CMK (cell line): ENCODE measurements around the gene HSD3B2.

Experiments
- DNase-seq: peaks from one replicate; pipeline ENCODE4 v3.0.0-alpha.2; 2010; ENCODE audit warnings: low read depth

The HSD3B2 gene

DNA sequence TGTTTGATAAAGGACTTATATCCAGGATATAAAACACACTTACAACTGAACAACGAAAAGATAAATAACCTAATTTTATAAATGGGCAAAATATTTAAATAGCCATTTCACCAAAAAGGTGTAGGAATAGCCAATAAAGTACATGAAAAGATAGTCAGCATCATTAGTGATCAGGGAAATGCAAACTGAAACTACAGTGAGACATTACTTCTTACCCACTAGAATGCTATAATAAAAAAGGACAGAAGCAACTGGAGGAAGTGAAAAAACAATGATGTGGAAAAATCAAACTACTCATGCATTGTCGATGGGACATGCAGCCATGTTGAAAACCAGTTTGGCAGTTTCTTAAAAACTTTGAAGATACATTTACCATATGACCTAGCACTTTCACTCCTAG, 48.6 kb downstream of the HSD3B2 start:
- DNase-seq: no peak

DNA sequence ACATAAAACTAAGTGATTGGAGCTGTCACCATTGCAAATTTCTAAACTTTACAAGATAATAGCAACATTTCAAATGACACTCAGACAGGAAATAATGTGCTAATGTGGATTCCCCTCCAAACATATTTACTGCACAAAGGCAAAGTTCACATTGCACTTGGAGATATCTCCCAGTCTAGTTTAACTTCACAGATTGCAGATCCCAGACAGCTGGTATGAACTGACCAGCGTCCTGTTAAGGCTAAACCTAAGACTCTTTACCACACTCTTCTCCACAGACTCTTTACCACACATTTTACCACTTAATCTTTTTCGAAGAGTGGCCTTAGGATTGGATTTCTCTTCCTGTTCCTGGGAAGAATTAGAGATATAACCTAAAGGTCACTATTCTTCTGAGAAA, 51.5 kb downstream of the HSD3B2 start:
- no peak for DNase-seq

DNA sequence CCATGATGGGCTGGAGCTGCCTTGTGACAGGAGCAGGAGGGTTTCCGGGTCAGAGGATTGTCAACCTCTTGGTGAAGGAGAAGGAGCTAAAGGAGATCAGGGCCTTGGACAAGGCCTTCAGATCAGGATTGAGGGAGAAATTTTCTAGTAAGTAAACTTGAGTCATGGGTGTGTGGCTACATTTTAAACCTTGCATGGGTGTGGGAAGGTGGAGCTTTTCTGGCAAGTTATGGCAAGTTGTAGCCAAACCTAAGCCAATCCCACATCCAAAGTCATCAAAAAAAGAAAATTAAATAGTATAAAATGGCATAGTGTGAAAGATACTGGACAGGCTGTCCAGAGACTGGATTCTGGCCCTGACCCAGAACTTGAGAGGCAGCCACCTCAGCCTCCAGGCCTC, 52.3 kb downstream of the HSD3B2 start:
- DNase-seq: no peak

DNA sequence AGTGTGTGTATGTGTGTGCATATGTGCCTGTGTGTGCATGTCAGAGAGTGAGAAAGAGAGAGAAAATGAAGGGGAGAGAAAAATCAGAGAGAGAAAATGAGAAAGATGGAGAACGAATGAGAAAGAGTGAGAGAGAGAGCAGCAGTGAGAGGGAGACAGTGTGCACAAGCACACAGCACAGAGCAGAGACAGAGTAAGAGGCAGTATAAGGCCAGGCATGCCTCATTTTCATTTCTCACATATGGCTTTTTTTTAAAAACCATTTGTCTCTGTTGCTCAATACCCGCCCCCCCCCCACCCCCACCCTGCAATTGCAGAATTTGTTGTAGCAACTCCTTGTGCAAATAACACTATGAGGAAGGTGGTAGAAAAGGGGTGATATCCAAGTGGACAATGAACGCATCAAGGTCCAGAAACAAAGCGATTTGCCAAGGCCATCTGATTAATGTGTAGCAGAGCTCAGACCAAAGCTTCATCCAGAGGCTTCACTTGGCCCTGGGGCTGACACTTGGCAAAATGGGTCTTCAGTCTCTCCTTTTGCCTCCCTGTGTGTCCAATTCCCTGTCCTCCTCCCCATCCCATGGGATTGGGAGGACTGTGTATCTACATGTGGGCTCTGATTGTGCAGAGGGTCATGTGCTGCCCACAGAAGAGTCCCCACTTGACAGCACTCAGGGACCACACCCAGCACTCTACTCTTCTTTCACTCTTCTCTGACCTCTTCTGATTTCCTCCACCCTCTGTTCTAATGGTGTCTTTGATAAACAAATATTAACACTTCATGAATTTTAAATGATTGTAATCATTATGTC, 53.1 kb downstream of the HSD3B2 start:
- no peak for DNase-seq

DNA sequence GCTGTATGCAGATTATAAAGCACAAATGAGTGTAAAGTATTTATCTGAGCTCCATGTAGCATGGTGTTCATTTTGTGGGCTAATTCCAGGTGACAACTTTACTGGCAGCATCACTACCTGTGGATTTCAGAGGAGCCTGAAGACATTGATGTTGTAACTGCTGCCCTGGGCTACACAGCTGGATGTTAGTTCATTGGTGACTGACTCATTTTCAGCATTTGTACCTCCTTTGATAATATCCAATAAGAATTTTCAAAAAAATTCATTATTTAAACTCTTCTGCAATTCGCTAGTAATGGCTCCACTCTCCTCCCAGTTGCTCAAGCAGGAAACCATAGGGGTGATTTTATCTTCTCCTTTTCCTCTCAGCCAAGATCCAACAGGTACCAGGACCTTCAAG, 54.8 kb downstream of the HSD3B2 start:
- no peak for DNase-seq

DNA sequence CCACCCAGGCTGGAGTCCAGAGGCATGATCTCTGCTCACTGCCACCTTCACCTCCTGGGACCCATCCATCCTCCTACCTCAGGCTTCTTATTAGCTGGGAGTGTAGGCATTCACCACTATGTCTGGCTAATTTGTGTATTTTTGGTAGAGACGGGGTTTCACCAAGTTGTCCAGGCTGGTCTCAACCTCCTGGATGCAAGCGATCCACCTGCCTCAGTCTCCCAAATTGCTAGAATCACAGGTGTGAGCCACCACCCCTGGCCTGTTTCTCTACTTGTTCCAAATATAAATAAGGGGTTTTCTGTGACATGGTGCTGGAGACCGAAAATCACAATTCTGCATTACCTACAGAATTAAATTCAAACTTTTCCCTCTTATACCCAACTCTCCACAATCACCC, 55.4 kb downstream of the HSD3B2 start:
- DNase-seq: no peak

DNA sequence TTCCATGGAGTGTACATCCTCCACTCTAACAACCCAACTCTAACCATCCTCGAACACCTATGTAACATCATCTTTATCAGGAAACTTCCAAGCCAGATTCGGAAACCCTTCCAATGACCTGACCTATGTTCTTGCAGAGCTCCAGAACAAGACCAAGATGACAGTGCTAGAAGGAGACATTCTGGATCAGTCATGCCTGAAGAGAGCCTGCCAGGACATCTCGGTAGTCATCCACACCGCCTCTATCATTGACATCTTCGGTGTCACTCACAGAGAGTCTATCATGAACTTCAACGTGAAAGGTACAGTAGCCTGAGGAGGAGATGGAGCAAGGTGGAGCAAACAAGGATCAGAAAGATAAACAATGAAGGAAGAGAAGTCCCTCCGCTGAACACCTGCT, 56.0 kb downstream of the HSD3B2 start:
- DNase-seq: no peak

DNA sequence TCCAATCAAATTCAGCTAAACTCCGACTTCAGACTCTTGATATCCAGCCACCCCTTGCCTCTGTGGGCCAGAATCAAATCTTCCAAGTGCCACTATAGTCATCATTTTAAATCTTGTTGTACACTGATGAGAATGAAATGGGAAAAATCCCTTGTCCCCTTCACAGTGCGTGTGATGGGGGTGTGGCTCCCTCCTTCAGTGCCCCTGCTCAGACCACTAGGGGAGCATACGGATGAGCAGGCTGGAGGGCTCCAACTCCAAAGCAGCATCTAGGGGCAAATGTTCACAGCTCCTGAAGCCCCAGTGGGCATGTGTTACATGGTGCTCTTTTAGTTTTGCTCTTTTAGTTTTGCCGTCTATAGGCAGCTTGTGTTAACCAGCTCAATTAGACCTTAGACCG, 56.6 kb downstream of the HSD3B2 start:
- no peak for DNase-seq

DNA sequence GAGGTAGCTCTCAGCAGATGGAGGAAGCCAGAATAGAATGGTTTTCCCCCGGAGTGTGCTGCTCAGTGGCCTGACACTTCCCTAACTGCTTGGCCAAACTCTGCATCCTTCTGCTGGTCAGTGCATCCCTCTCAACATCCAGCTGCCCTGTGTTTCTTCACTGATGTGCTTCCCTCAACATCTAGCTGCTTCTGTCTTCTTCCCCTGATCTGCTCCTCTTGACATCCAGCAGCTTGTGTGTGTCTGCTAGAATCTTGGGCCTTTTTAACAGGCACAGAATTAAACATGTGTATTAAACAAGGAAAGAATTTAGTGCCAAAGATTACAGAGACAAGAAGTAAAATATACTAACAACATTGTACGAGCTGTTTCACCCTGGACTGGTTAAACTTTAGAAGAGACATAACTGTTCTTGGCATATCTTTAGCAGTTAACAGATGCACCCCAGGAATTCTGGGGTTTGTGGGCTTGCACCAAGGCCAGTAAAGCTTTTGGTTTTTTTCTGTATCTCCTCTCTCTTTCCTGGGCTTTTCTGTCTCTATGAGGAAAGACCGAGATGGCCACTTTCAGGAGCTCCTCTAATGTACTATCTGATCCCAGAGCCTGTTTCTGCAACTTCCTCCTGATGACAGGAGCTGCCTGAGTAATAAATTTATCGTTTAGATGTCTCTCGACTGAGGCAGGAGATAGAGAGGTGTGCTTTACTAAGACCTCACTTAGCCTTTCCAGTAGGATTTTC, 57.3 kb downstream of the HSD3B2 start:
- no peak for DNase-seq
